Hypothalamus (tissue), 51 donors: ENCODE results near the gene GXYLT2.
A peak's percentile ranks its signal among the peaks of the same experiment; 100 is the strongest.

ENCODE experiments used
- DNase-seq, 51 donors: peaks; one replicate each; lab custom pipeline; 2025; lab: John Stamatoyannopoulos, UW

Gene GXYLT2

GRCh38 chr3:72892081-72892775 is 4.4 kb downstream of the GXYLT2 start:
- peak in 35 of 51 donors; percentile 3 to 82 (median 52) for DNase-seq

- DNase-seq = peak in 1 of 51 donors; percentile 4
These were observed 5.0 kb downstream of the GXYLT2 start for GRCh38 chr3:72892870-72893269.

GRCh38 chr3:72894976-72895552 is 7.2 kb downstream of the GXYLT2 start:
- DNase-seq = no peak

- DNase-seq = no peak
These were observed 9.3 kb downstream of the GXYLT2 start for GRCh38 chr3:72896996-72897757.

- no peak for DNase-seq
These were observed 9.8 kb downstream of the GXYLT2 start for GRCh38 chr3:72897758-72898007.

- DNase-seq = no peak
These were observed 11.5 kb downstream of the GXYLT2 start for GRCh38 chr3:72899349-72899765.

GRCh38 chr3:72900048-72900447 is 12.2 kb downstream of the GXYLT2 start:
- no peak for DNase-seq

- no peak for DNase-seq
These were observed 14.0 kb downstream of the GXYLT2 start for GRCh38 chr3:72901840-72902239.

- no peak for DNase-seq
These were observed 15.2 kb downstream of the GXYLT2 start for GRCh38 chr3:72903004-72903403.

GRCh38 chr3:72904163-72904562 is 16.3 kb downstream of the GXYLT2 start:
- no peak for DNase-seq

GRCh38 chr3:72906154-72906553 is 18.3 kb downstream of the GXYLT2 start:
- DNase-seq = no peak

GRCh38 chr3:72907131-72907711 is 19.4 kb downstream of the GXYLT2 start:
- peak in 2 of 51 donors; percentile 14 to 19 for DNase-seq

- DNase-seq = peak in 2 of 51 donors; percentile 1 to 34
These were observed 20.1 kb downstream of the GXYLT2 start for GRCh38 chr3:72907731-72908620.

- no peak for DNase-seq
These were observed 21.7 kb downstream of the GXYLT2 start for GRCh38 chr3:72909591-72909990.

GRCh38 chr3:72912532-72912931 is 24.7 kb downstream of the GXYLT2 start:
- no peak for DNase-seq

GRCh38 chr3:72914383-72914782 is 26.5 kb downstream of the GXYLT2 start:
- no peak for DNase-seq

- no peak for DNase-seq
These were observed 28.4 kb downstream of the GXYLT2 start for GRCh38 chr3:72916250-72916649.

- DNase-seq = no peak
These were observed 31.7 kb downstream of the GXYLT2 start for GRCh38 chr3:72919520-72919919.

- no peak for DNase-seq
These were observed 36.2 kb downstream of the GXYLT2 start for GRCh38 chr3:72924055-72924454.
